Measurements from ENCODE around the gene TTC34. TPM values are rescaled to one million over a fixed set of nuclear protein-coding genes. Genes with fewer than 3 reads are reported as not detected.

The TTC34 gene
- total and polyA plus RNA-seq, 2 experiments from 2014 or later, result 0.08 to 0.35 TPM

DNA sequence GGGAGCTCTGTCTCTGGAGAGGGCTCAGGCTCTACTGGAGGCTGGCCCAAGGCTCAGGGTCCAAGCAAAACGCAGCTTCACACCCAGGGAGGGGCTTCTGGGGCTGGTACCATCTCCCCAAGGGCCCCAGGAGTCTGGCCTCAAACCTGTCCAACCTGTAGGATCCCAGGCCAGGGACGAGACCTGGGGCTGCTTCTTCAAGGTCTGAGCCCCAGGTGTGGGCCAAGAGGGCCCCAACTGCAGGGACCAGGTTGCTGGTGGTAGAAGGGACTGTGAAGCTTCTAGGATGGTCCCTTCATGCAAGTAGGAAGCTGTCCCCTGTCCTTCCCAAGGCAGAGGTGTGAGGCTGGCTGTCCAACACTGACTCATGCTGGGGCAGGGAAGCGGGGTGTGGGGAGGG lies 160.9 kb downstream of the TTC34 start:
- no peak for DNase-seq (ENCODE audit: low spot score)
- Histone ChIP-seq H3F3A (replicated peaks; ENCODE audit: low read depth) (no peaks in the 10 kb centered on the region), H3K79me2 (replicated peaks; ENCODE audit: insufficient read depth) (no peaks in the 10 kb centered on the region), H3K27me3 (ENCODE audit: insufficient read depth) (peaks cover 22% of the 10 kb centered on the region), H3K36me3 (ENCODE audit: insufficient read depth) (no peaks in the 10 kb centered on the region), H3K4me2 (no peak overlapping the region), H4K20me1 (replicated peaks; ENCODE audit: insufficient read depth) (0 out of 2 replicates have a peak, but pooled peaks cover 2% of the 10 kb centered on the region), H3K9me2 (ENCODE audit: insufficient read depth) (no peaks in the 10 kb centered on the region), H2AFZ (no peak overlapping the region), H3K27ac (ENCODE audit: low read depth) (no peak overlapping the region), H3K4me3 (no peak overlapping the region), H3K4me1 (ENCODE audit: insufficient read depth) (no peaks in the 10 kb centered on the region; the same call in 1 of the 2 replicates)
- TF ChIP-seq NANOG (IDR thresholded peaks at IDR 0.05; ENCODE audit: borderline replicate concordance) (no peak), CREB1 (CRISPR knock-in tag; IDR thresholded peaks at IDR 0.05; ENCODE audit: low read depth) (no peak), ZNF331 (CRISPR knock-in tag; IDR thresholded peaks at IDR 0.05; ENCODE audit: low read depth) (no peak)
- Mint-ChIP-seq H3K36me3 (ENCODE audit: low read depth) (peaks cover 17% of the 10 kb centered on the region), H3K9me3 (peaks cover 33% of the 10 kb centered on the region), H3K27ac (no peak overlapping the region), H3K4me1 (peaks cover 2% of the 10 kb centered on the region; the same call in 1 of the 3 replicates), H3K4me3 (no peak overlapping the region), H3K27me3 (ENCODE audit: insufficient read depth, low read depth, poor library complexity) (peaks cover 28% of the 10 kb centered on the region)
- no peak for ATAC-seq

DNA sequence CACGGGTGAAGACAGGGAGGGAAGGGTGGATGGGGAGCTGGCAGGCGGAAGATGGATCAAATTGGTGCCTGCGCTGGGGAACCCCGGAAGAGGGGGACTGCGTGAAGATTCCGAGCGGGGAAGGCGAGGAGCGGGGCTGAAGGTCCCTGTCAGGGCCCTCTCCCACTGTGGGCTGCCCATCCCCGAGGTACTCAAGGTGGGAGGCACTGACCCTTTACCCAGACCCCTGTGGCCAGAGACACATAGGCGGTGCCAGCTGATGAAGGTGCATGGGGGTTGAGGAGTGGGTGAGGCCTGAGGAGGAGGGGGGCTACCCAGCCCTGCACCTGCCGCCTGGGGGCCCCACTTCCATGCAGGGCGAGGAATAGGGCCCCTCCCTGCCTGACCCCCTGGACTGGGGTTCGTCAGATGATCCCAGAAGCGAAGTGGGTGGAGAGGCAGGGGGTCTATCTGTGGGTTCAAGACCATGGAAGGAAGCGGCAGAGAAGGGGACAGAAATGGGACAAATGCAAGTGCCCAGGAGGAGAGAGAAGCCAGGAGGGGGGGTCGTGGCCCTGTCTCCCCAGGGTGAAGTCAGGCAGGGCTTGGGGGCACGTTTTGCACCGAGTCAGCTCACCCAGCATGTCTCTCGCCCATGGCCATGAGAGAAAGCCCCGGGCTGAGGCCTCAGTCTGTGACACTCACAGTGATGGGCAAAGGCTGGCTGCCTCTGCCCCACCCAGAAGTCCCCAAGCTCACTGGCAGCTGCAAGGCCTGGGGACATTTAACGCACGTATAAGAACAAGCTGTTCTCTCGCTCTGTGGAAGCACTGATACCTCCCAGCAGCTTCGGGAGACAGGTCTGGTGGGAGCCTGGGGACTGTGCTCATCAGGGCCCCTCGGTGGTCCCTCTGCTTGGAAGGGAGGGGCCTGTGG lies 161.6 kb downstream of the TTC34 start:
- ATAC-seq (no peak), DNase-seq (ENCODE audit: low spot score) (no peak)
- Histone ChIP-seq H2AFZ (no peak overlapping the region), H3K4me3 (no peak overlapping the region), H3K79me2 (replicated peaks; ENCODE audit: insufficient read depth) (no peaks in the 10 kb centered on the region), H3K27me3 (ENCODE audit: insufficient read depth) (peaks cover 22% of the 10 kb centered on the region), H3K4me1 (ENCODE audit: insufficient read depth) (no peaks in the 10 kb centered on the region; the same call in 1 of the 2 replicates), H4K20me1 (replicated peaks; ENCODE audit: insufficient read depth) (0 out of 2 replicates have a peak, but pooled peaks cover 2% of the 10 kb centered on the region), H3F3A (replicated peaks; ENCODE audit: low read depth) (no peaks in the 10 kb centered on the region), H3K36me3 (ENCODE audit: insufficient read depth) (no peaks in the 10 kb centered on the region), H3K4me2 (no peak overlapping the region), H3K9me2 (ENCODE audit: insufficient read depth) (no peaks in the 10 kb centered on the region), H3K27ac (ENCODE audit: low read depth) (no peak overlapping the region)
- H3K36me3 Mint-ChIP-seq (ENCODE audit: low read depth), result peaks cover 17% of the 10 kb centered on the region
- H3K9me3 Mint-ChIP-seq, result peaks cover 32% of the 10 kb centered on the region
- no peak overlapping the region for H3K27ac Mint-ChIP-seq
- H3K4me1 Mint-ChIP-seq, result peaks cover 2% of the 10 kb centered on the region; the same call in 1 of the 3 replicates
- H3K27me3 Mint-ChIP-seq (ENCODE audit: insufficient read depth, low read depth, poor library complexity), result peaks cover 27% of the 10 kb centered on the region
- TF ChIP-seq EZH2 (IDR thresholded peaks at IDR 0.05; ENCODE audit: low read depth, unreplicated experiment) (no peak), JUNB (IDR thresholded peaks at IDR 0.05; ENCODE audit: unreplicated experiment) (no peak), CREB1 (CRISPR knock-in tag; IDR thresholded peaks at IDR 0.05; ENCODE audit: low read depth) (no peak), POLR2AphosphoS5 (IDR thresholded peaks at IDR 0.05; ENCODE audit: low read depth) (no peak), ZNF114 (CRISPR knock-in tag; IDR thresholded peaks at IDR 0.05) (no peak)
- TF ChIP-seq, protein P1, sequence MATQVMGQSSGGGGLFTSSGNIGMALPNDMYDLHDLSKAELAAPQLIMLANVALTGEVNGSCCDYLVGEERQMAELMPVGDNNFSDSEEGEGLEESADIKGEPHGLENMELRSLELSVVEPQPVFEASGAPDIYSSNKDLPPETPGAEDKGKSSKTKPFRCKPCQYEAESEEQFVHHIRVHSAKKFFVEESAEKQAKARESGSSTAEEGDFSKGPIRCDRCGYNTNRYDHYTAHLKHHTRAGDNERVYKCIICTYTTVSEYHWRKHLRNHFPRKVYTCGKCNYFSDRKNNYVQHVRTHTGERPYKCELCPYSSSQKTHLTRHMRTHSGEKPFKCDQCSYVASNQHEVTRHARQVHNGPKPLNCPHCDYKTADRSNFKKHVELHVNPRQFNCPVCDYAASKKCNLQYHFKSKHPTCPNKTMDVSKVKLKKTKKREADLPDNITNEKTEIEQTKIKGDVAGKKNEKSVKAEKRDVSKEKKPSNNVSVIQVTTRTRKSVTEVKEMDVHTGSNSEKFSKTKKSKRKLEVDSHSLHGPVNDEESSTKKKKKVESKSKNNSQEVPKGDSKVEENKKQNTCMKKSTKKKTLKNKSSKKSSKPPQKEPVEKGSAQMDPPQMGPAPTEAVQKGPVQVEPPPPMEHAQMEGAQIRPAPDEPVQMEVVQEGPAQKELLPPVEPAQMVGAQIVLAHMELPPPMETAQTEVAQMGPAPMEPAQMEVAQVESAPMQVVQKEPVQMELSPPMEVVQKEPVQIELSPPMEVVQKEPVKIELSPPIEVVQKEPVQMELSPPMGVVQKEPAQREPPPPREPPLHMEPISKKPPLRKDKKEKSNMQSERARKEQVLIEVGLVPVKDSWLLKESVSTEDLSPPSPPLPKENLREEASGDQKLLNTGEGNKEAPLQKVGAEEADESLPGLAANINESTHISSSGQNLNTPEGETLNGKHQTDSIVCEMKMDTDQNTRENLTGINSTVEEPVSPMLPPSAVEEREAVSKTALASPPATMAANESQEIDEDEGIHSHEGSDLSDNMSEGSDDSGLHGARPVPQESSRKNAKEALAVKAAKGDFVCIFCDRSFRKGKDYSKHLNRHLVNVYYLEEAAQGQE (IDR thresholded peaks at IDR 0.05; ENCODE audit: unreplicated experiment), result no peak
- TF ChIP-seq, protein P2, sequence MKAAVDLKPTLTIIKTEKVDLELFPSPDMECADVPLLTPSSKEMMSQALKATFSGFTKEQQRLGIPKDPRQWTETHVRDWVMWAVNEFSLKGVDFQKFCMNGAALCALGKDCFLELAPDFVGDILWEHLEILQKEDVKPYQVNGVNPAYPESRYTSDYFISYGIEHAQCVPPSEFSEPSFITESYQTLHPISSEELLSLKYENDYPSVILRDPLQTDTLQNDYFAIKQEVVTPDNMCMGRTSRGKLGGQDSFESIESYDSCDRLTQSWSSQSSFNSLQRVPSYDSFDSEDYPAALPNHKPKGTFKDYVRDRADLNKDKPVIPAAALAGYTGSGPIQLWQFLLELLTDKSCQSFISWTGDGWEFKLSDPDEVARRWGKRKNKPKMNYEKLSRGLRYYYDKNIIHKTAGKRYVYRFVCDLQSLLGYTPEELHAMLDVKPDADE (IDR thresholded peaks at IDR 0.05), result no peak
- TF ChIP-seq, protein P3, sequence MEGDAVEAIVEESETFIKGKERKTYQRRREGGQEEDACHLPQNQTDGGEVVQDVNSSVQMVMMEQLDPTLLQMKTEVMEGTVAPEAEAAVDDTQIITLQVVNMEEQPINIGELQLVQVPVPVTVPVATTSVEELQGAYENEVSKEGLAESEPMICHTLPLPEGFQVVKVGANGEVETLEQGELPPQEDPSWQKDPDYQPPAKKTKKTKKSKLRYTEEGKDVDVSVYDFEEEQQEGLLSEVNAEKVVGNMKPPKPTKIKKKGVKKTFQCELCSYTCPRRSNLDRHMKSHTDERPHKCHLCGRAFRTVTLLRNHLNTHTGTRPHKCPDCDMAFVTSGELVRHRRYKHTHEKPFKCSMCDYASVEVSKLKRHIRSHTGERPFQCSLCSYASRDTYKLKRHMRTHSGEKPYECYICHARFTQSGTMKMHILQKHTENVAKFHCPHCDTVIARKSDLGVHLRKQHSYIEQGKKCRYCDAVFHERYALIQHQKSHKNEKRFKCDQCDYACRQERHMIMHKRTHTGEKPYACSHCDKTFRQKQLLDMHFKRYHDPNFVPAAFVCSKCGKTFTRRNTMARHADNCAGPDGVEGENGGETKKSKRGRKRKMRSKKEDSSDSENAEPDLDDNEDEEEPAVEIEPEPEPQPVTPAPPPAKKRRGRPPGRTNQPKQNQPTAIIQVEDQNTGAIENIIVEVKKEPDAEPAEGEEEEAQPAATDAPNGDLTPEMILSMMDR (conservative IDR thresholded peaks at IDR 0.05; ENCODE audit: low read depth in 2 of 2), result no peak
- no peak overlapping the region for H3K4me3 Mint-ChIP-seq
